Measurements from ENCODE around the gene CFAP206. TPM values are rescaled to one million over a fixed set of nuclear protein-coding genes. Genes with fewer than 3 reads are reported as not detected.

CFAP206 gene, protein sequence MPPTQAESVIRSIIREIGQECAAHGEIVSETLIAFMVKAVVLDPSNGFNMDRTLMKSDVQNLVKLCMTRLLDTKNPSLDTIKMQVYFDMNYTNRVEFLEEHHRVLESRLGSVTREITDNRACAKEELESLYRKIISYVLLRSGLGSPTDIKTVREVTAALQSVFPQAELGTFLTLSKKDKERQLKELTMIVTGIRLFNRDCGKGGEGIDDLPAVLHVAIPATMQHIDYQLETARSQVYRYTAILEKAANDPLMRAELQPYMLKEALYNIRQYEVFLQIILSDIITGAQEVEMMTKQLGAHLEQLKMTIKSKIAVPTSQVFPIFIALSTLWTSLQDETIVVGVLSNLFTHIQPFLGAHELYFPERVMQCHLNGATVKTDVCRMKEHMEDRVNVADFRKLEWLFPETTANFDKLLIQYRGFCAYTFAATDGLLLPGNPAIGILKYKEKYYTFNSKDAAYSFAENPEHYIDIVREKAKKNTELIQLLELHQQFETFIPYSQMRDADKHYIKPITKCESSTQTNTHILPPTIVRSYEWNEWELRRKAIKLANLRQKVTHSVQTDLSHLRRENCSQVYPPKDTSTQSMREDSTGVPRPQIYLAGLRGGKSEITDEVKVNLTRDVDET
- 0.30 and 0.65 TPM in 2 replicates for total RNA-seq

DNA sequence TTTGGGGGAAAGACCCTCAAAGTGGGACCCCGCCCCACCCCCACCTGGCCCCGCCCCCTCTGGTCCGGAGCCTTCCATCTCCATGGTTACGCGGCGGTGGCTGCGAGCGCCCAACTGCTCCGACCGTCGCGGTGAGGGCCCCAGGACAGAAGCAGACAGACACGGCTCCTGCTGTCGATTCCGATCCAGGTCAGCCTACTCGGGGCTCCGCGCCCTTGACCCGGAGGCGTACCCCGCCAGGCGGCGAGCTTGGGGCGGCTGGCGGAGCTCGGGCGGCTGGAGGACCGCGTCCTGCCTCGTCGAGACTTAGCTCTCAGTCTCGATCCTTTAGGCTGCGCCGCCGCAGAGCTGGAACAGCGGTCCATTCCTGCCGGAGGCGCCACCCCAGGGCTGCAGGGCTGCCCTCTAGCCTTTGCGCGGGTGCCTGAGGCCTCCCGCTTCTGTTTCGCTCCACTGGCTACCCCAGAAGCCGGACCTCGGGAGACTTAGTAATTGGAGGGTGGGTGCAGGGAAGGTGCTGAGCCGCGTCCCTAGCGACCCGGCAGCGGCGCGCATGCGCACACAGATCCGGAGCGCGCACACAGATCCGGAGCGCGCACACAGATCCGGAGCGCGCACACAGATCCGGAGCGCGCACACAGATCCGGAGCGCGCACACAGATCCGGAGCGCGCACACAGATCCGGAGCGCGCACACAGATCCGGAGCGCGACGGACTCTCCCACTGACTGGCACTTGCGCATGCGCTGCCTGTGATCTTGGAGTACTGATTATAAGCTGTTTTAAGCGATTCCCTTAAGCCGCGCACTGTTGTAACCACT, at the start of gene CFAP206:
Gene CFAP206 (plus strand): TSS at position 72 of the 820 bp plus-strand sequence. CDS start 1,868 bp downstream, outside the sequence.

DNA sequence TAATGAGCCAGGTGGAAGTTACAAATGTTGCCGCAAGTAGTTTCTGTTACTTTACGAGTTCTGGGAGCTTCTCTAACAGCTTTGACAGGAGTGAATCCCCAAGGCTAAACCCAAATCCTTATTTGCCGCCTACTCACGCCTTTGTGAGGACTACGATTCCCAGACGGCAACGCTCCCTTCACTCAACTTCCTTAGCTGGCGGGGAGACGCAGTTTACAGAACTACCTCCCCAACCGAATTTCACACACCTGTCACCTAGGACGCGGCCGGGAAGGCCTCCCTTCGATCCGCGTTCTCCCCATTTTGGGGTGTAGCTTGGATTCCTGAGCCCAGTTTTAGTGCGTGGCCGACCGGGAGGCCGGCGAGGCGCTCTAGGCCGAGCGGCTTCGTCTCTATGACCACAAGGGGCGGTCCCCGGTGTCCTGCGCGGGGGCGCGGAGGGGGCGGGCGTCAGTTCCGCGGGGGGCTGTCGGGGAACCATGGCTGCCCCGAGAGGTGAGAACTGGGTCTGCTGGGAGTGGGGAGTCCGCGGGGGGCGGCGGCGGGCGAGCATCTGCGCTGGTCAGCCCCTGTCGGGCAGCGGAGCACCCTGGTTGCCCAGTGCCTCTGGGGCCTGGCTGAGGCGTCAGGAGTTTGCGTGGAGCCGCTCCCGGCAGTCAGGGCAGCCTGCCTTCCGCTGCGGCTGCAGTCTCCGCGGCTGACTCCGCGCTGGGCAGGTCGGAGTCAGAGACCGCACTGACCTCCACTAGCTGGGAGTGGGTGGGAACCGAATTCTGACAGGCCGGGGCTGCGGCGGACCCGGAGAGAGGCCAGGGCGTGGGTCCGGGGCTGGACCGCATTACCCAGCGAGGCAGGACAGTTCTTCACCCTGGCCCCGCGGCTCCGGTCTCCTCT, 65.0 kb downstream of the CFAP206 start, which contains the start of gene SLC35A1:
Gene SLC35A1 (plus strand): TSS at position 450 of the 894 bp plus-strand sequence. CDS start 30 bp downstream, at position 480.

Other genes starting within 250 kb of the CFAP206 start
- gene SMIM8, start 85.4 kb upstream of the CFAP206 start, total RNA-seq, result 5.5 TPM in 2 replicates
- gene GJB7, start 78.7 kb upstream of the CFAP206 start, total RNA-seq, result not detected in 2 replicates
- gene C6orf163, start 63.2 kb upstream of the CFAP206 start, total RNA-seq, result 0.32 and 0.46 TPM in 2 replicates
- gene SLC35A1, start 65.0 kb downstream of the CFAP206 start, total RNA-seq, result 19.8 and 35.0 TPM in 2 replicates
- gene RARS2, start 182.0 kb downstream of the CFAP206 start, total RNA-seq, result 31.5 and 33.4 TPM in 2 replicates
- 16.2 and 19.3 TPM in 2 replicates for gene ORC3, start 182.2 kb downstream of the CFAP206 start, total RNA-seq

Data from epithelial cell of umbilical artery (primary cell).